Measurements from ENCODE around the gene GDF2.

The GDF2 gene

GRCh38 chr10:47314416-47314970, 7.8 kb upstream of the GDF2 start:
- no peak for DNase-seq

GRCh38 chr10:47315421-47315820, 6.8 kb upstream of the GDF2 start:
- DNase-seq = no peak

GRCh38 chr10:47316131-47316530, 6.1 kb upstream of the GDF2 start:
- no peak for DNase-seq

- no peak for DNase-seq
Measured at GRCh38 chr10:47317251-47317650, 5.0 kb upstream of the GDF2 start.

GRCh38 chr10:47318706-47319105, 3.5 kb upstream of the GDF2 start:
- DNase-seq = peak; percentile 37

GRCh38 chr10:47319784-47320183, 2.5 kb upstream of the GDF2 start:
- DNase-seq = peak; percentile 27

GRCh38 chr10:47320812-47321211, 1.4 kb upstream of the GDF2 start:
- DNase-seq = no peak

GRCh38 chr10:47321521-47322195, 596 bp upstream of the GDF2 start:
- peak; percentile 40 for DNase-seq

GRCh38 chr10:47323087-47323486, 833 bp downstream of the GDF2 start:
- DNase-seq = no peak

GRCh38 chr10:47323636-47324296, 1.5 kb downstream of the GDF2 start:
- DNase-seq = peak; percentile 58

- DNase-seq = peak; percentile 40
Measured at GRCh38 chr10:47325303-47326291, 3.3 kb downstream of the GDF2 start.

- peak; percentile 43 for DNase-seq
Measured at GRCh38 chr10:47326306-47326926, 4.2 kb downstream of the GDF2 start.

GRCh38 chr10:47326927-47327330, 4.7 kb downstream of the GDF2 start:
- no peak for DNase-seq

GRCh38 chr10:47329855-47330254, 7.6 kb downstream of the GDF2 start:
- DNase-seq = peak; percentile 37

- peak; percentile 49 for DNase-seq
Measured at GRCh38 chr10:47330366-47330765, 8.1 kb downstream of the GDF2 start.

- peak; percentile 40 for DNase-seq
Measured at GRCh38 chr10:47330804-47331203, 8.6 kb downstream of the GDF2 start.

GRCh38 chr10:47331491-47331890, 9.2 kb downstream of the GDF2 start:
- DNase-seq = peak; percentile 44

- peak; percentile 53 for DNase-seq
Measured at GRCh38 chr10:47331954-47332353, 9.7 kb downstream of the GDF2 start.

GRCh38 chr10:47332371-47332770, 10.1 kb downstream of the GDF2 start:
- peak; percentile 24 for DNase-seq

GRCh38 chr10:47332946-47333345, 10.7 kb downstream of the GDF2 start:
- peak; percentile 14 for DNase-seq

- peak; percentile 10 for DNase-seq
Measured at GRCh38 chr10:47333532-47333931, 11.3 kb downstream of the GDF2 start.

- peak; percentile 32 for DNase-seq
Measured at GRCh38 chr10:47334466-47335295, 12.4 kb downstream of the GDF2 start.

Measured in islet precursor cell (in vitro differentiated cells).